MCF 10A (cell line): ENCODE measurements around the gene SPOCK1. TPM values are rescaled to one million over a fixed set of nuclear protein-coding genes. Genes with fewer than 3 reads are reported as not detected.

Experiments
- BruUV-seq: library from RNA; stranded (reverse); fragments of 400-500 nt; replicated peaks from 2 replicates; lab custom pipeline; 2021; lab: Mats Ljungman, UMichigan
- CTCF ChIA-PET: fragments of 300-600 bp; sonication (Branson Sonifier 250); formaldehyde crosslinking; extraction: SDS; loops from one replicate; lab custom pipeline; 2021; ENCODE audit warnings: antibody characterized with exemption, inconsistent platforms; lab: Yijun Ruan, JAX
- POLR2A ChIA-PET: fragments of 300-600, 350-650 bp; sonication (Branson Sonifier 250); formaldehyde crosslinking; extraction: SDS; loops from one replicate; lab custom pipeline; 2020; ENCODE audit warnings: antibody characterized with exemption, inconsistent platforms; lab: Yijun Ruan, JAX
- DNase-seq: peaks from one replicate; pipeline ENCODE4 v3.0.0-alpha.2; 2018; ENCODE audit not compliant: unreplicated experiment
- H3K27ac Mint-ChIP-seq: one replicate; pipeline ENCODE4 v1.8.0; 2022; ENCODE audit warnings: mild to moderate bottlenecking, low read depth, mixed read lengths; ENCODE audit not compliant: unreplicated experiment
- H3K27me3 Mint-ChIP-seq: one replicate; pipeline ENCODE4 v1.8.0; 2022; ENCODE audit warnings: mixed read lengths; ENCODE audit not compliant: insufficient read depth, unreplicated experiment
- H3K36me3 Mint-ChIP-seq: one replicate; pipeline ENCODE4 v1.8.0; 2022; ENCODE audit warnings: mild to moderate bottlenecking, moderate library complexity, mixed read lengths; ENCODE audit not compliant: insufficient read depth, unreplicated experiment
- H3K4me1 Mint-ChIP-seq: one replicate; pipeline ENCODE4 v1.8.0; 2022; ENCODE audit warnings: mixed read lengths; ENCODE audit not compliant: insufficient read depth, unreplicated experiment
- H3K4me3 Mint-ChIP-seq: one replicate; pipeline ENCODE4 v1.8.0; 2022; ENCODE audit warnings: mild to moderate bottlenecking, moderate library complexity, mixed read lengths; ENCODE audit not compliant: unreplicated experiment
- H3K9me3 Mint-ChIP-seq: one replicate; pipeline ENCODE4 v1.8.0; 2022; ENCODE audit warnings: mixed read lengths; ENCODE audit not compliant: unreplicated experiment
- CTCF ChIP-seq: fragments of 200-600 bp; IDR thresholded peaks from one replicate; pipeline ENCODE4 v1.8.0; 2022; ENCODE audit warnings: antibody characterized with exemption, mild to moderate bottlenecking; ENCODE audit not compliant: unreplicated experiment
- intact Hi-C: fragments of 100-400 bp; cut with micrococcal nuclease; formaldehyde crosslinking; loops from 2 replicates; pipeline ENCODE4 v1.14.1; 2022
- total RNA-seq: library from RNA; stranded (reverse); gene quantifications from 2 replicates; pipeline ENCODE4 v1.2.3, GENCODE V29; 2022

The SPOCK1 gene
- total RNA-seq, 1 experiment from 2014 or later = 34.3 TPM

GRCh38 chr5:137531266-137531665, 32.1 kb upstream of the SPOCK1 start:
- DNase-seq = no peak
- CTCF ChIA-PET = no interaction called here
- no TSS peak for BruUV-seq
- Mint-ChIP-seq H3K27me3 (peaks cover 13% of the 10 kb centered on the region), H3K9me3 (no peaks in the 10 kb centered on the region), H3K27ac (no peak overlapping the region), H3K4me3 (no peak overlapping the region), H3K4me1 (no peaks in the 10 kb centered on the region), H3K36me3 (no peaks in the 10 kb centered on the region)
- POLR2A ChIA-PET = no interaction called here
- no peak for TF ChIP-seq CTCF
- intact Hi-C loops = no loop called here

GRCh38 chr5:137521246-137521645, 22.1 kb upstream of the SPOCK1 start:
- Mint-ChIP-seq H3K4me3 (no peak overlapping the region), H3K27ac (no peak overlapping the region), H3K36me3 (no peaks in the 10 kb centered on the region), H3K4me1 (no peaks in the 10 kb centered on the region), H3K9me3 (no peaks in the 10 kb centered on the region), H3K27me3 (peaks cover 29% of the 10 kb centered on the region)
- BruUV-seq = no TSS peak
- no peak for TF ChIP-seq CTCF
- intact Hi-C loops = no loop called here
- ChIA-PET POLR2A (no interaction called here), CTCF (interaction anchor here (0.7 to 0.8 kb wide), 2 partner anchors 23 to 139 kb away, joined by 3 read pairs; no protein-coding TSS in a partner anchor)
- no peak for DNase-seq

GRCh38 chr5:137516961-137517360, 17.8 kb upstream of the SPOCK1 start:
- H3K27ac Mint-ChIP-seq = no peak overlapping the region
- intact Hi-C loops = no loop called here
- DNase-seq = no peak
- ChIA-PET CTCF (interaction anchor here (0.6 to 0.7 kb wide), 3 partner anchors 62 to 195 kb away, joined by 4 to 5 read pairs (median 4); no protein-coding TSS in a partner anchor), POLR2A (interaction anchor here (0.6 kb wide), 3 partner anchors 159 to 1478 kb away, joined by 3 read pairs; no protein-coding TSS in a partner anchor)
- no peaks in the 10 kb centered on the region for H3K4me1 Mint-ChIP-seq
- no peak overlapping the region for H3K4me3 Mint-ChIP-seq
- peaks cover 20% of the 10 kb centered on the region for H3K27me3 Mint-ChIP-seq
- no peaks in the 10 kb centered on the region for H3K9me3 Mint-ChIP-seq
- H3K36me3 Mint-ChIP-seq = no peaks in the 10 kb centered on the region
- TF ChIP-seq CTCF = no peak
- no TSS peak for BruUV-seq

- Mint-ChIP-seq H3K36me3 (no peaks in the 10 kb centered on the region), H3K27ac (no peak overlapping the region), H3K9me3 (no peaks in the 10 kb centered on the region), H3K4me1 (no peaks in the 10 kb centered on the region), H3K27me3 (peaks cover 26% of the 10 kb centered on the region), H3K4me3 (no peak overlapping the region)
- BruUV-seq = no TSS peak
- DNase-seq = no peak
- CTCF ChIA-PET = interaction anchor here (0.8 to 1.0 kb wide), 2 partner anchors 196 to 226 kb away, joined by 4 to 6 read pairs; no protein-coding TSS in a partner anchor
- TF ChIP-seq CTCF = no peak
- intact Hi-C loops = no loop called here
- POLR2A ChIA-PET = no interaction called here
These were observed 17.2 kb upstream of the SPOCK1 start for GRCh38 chr5:137516251-137516797.
